ENCODE results near the gene TRABD2B.

GRCh38 chr1:47870946-47871676 lies 126.1 kb downstream of the TRABD2B start:
- TF ChIP-seq CTCF (IDR thresholded peaks at IDR 0.05) = no peak
- no peak for TF ChIP-seq ZFX (IDR thresholded peaks at IDR 0.05; ENCODE audit: borderline replicate concordance)
